ENCODE results near the gene TUBD1.

TUBD1 gene

DNA sequence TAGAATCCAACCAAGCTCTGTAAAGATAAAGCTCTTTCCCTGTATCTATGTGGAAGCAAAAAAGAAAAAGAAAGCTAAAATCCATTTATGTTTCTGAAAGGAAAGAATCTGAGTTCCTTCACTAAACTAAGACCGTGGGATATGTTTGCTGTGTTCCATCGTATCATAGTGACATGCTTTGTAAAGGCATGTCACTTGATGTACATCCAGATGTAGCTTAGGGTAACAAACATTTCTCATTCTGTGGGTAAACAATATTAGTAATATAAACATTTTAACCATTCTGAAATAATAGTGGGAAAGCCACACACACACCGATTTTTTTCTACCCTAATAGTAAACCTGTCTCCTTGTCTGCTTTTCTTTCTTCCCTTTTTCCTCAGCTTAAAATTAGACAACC, 78.1 kb downstream of the TUBD1 start:
- no peak for DNase-seq

DNA sequence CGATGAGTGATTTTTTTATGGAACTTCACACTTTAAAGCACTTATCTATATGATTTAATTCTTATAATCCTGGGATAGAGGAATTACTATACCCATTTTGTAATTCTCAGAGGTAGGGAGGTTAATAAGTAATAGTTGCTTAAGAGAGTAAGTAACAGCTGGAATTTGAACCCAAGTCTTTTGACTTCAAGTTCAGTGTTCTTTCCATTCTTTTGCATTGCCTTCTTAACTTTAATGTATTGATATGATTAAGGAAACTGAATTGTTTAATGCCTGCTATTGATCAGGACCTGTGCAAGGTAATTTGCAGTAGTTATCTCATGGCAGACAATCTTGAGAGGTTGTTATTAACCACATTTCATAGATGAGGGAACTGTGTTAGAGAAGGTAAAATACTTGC, 78.5 kb downstream of the TUBD1 start:
- DNase-seq, result no peak

DNA sequence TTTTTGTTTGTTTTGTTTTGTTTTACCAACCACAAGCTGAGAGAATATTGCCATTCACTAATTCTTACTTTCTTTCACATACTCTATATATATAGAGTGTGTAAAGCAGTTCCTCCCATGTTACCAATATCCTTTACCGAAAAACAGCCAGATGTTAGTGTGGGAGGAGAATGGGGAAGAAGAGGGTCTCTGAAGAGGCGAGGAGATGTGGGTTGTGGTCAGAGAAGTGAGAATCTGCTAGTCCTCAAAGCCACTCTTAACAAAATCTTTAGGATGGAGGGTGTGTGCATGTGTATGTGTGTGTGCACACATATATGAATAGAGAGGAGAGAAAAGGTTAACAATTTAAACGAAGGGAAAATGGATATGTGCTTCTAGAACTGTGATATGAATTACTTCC, 80.6 kb downstream of the TUBD1 start:
- DNase-seq, result no peak

DNA sequence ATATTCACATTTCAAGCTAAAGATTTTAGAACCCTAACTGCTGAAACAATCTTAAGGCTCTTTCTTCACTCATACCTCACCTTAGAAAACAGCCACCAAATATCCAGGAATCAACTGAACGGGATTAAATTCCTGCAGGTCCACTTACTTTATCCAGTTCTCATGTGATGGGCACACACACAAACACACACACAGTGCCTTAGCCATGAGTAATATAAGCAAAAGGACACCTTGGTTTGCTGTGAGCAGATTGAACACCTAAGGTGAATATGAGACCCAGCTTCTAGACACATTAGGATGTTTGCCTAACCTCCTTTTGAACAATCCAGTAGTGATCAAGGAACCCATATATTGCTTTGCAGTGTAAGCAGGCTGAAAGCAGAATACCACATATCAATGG, 81.5 kb downstream of the TUBD1 start:
- DNase-seq, result no peak

DNA sequence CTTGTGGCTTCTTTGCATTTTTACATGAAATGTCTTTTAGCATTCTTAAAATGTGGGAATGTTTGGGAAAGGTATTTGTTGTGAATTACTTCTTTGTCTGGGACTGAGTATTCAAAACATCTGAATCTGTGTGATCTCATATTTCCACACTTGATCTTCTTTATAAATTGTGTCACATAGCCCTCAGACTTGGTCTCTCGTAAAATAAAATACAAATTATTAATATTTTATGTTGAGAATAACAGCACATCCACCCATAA, 81.9 kb downstream of the TUBD1 start:
- DNase-seq, result no peak
